PC-3 (cell line): Measurements from ENCODE around the gene VSX1. TPM values are rescaled to one million over a fixed set of nuclear protein-coding genes. Genes with fewer than 3 reads are reported as not detected.

ENCODE experiments used
- ATAC-seq: fragments of 200-7000 bp; cut with Tn5 transposase; 2 replicates; pipeline ENCODE4 v1.9.1; 2020; ENCODE audit warnings: mild to moderate bottlenecking, moderate library complexity
- BruUV-seq: library from RNA; stranded (reverse); fragments of 400-500 nt; replicated peaks from 2 replicates; lab custom pipeline; 2021; lab: Mats Ljungman, UMichigan
- CTCF ChIA-PET: fragments of 300-600 bp; sonication (Branson Sonifier 250); formaldehyde crosslinking; loops from one replicate; lab custom pipeline; 2022; ENCODE audit warnings: antibody characterized with exemption; lab: Charles Lee
- POLR2A ChIA-PET: fragments of 300-600 bp; sonication (Branson Sonifier 250); formaldehyde crosslinking; loops from one replicate; lab custom pipeline; 2022; ENCODE audit warnings: antibody characterized with exemption; ENCODE audit not compliant: unreplicated experiment; lab: Charles Lee
- DNase-seq: peaks from one replicate; pipeline ENCODE4 v3.0.0-alpha.2; 2015
- H2AFZ ChIP-seq: fragments of 300-600 bp; sonication (generic); 2 replicates; pipeline ENCODE4 v1.6.0; 2016; ENCODE audit warnings: antibody characterized with exemption, low read length
- H3F3A ChIP-seq: fragments of 300-600 bp; sonication (generic); one replicate; pipeline ENCODE4 v1.6.0; 2017; ENCODE audit warnings: antibody characterized with exemption, low read length, control low read depth, mild to moderate bottlenecking; ENCODE audit not compliant: unreplicated experiment
- H3K27ac ChIP-seq: fragments of 300-600 bp; sonication (generic); 2 replicates; pipeline ENCODE4 v1.5.1; 2016; ENCODE audit warnings: mild to moderate bottlenecking, low read length
- H3K27me3 ChIP-seq: fragments of 300-600 bp; sonication (generic); 2 replicates; pipeline ENCODE4 v1.6.1; 2016; ENCODE audit warnings: low read length, mixed read lengths
- H3K36me3 ChIP-seq: fragments of 300-600 bp; sonication (generic); 2 replicates; pipeline ENCODE4 v1.6.1; 2016; ENCODE audit warnings: low read depth, mixed run types, low read length, mixed read lengths
- H3K4me1 ChIP-seq: fragments of 300-600 bp; sonication (generic); 2 replicates; pipeline ENCODE4 v1.5.1; 2016; ENCODE audit warnings: low read length; ENCODE audit not compliant: insufficient read depth
- H3K4me2 ChIP-seq: fragments of 300-600 bp; sonication (generic); 2 replicates; pipeline ENCODE4 v1.6.0; 2016; ENCODE audit warnings: low read length
- H3K4me3 ChIP-seq: fragments of 300-600 bp; sonication (generic); 2 replicates; pipeline ENCODE4 v1.5.1; 2016; ENCODE audit warnings: mild to moderate bottlenecking, low read length, mixed read lengths
- H3K79me2 ChIP-seq: fragments of 300-600 bp; sonication (generic); 2 replicates; pipeline ENCODE4 v1.6.1; 2017; ENCODE audit warnings: low read length, mixed read lengths
- H3K9ac ChIP-seq: fragments of 300-600 bp; sonication (generic); 2 replicates; pipeline ENCODE4 v1.6.0; 2016; ENCODE audit warnings: mild to moderate bottlenecking, low read length
- H3K9me2 ChIP-seq: fragments of 300-600 bp; sonication (generic); replicated peaks from 2 replicates; pipeline ENCODE4 v1.6.1; 2016; ENCODE audit warnings: mixed run types, low read length, mixed read lengths
- H3K9me3 ChIP-seq: fragments of 300-600 bp; sonication (generic); 2 replicates; pipeline ENCODE4 v1.6.1; 2016; ENCODE audit warnings: low read length, mixed read lengths
- H4K20me1 ChIP-seq: fragments of 300-600 bp; sonication (generic); 2 replicates; pipeline ENCODE4 v1.6.1; 2016; ENCODE audit warnings: low read length, mixed read lengths
- CTCF ChIP-seq: fragments of 300-600 bp; sonication (generic); conservative IDR thresholded peaks from 2 replicates; pipeline ENCODE4 v1.5.1; 2017; ENCODE audit warnings: antibody characterized with exemption, low read depth, mild to moderate bottlenecking, low read length
- EZH2 ChIP-seq: fragments of 300-600 bp; sonication (generic); IDR thresholded peaks from one replicate; pipeline ENCODE4 v1.6.1; 2017; ENCODE audit warnings: antibody characterized with exemption, mild to moderate bottlenecking, low read length; ENCODE audit not compliant: unreplicated experiment
- EZH2phosphoT487 ChIP-seq: fragments of 300-600 bp; sonication (generic); IDR thresholded peaks from 2 replicates; pipeline ENCODE4 v1.6.1; 2018; ENCODE audit warnings: mild to moderate bottlenecking, antibody characterized with exemption, low read length, borderline replicate concordance
- intact Hi-C: fragments of 100-400 bp; cut with micrococcal nuclease; formaldehyde crosslinking; loops from 2 replicates; pipeline ENCODE4 v1.9.0; 2023
- total RNA-seq: library from RNA; depleted of rRNA; stranded (reverse); fragments of >200 nt; gene quantifications from 2 replicates; pipeline ENCODE4 v1.2.3, GENCODE V29; 2014

The VSX1 gene
- total RNA-seq, 1 experiment from 2014 or later: not detected

- no TSS peak for BruUV-seq
- Histone ChIP-seq H2AFZ (no peak overlapping the region), H3K9ac (no peak overlapping the region), H3K79me2 (no peaks in the 10 kb centered on the region), H4K20me1 (no peaks in the 10 kb centered on the region), H3F3A (no peaks in the 10 kb centered on the region), H3K27me3 (no peaks in the 10 kb centered on the region), H3K9me3 (no peaks in the 10 kb centered on the region), H3K4me1 (no peaks in the 10 kb centered on the region), H3K4me3 (no peak overlapping the region), H3K36me3 (no peaks in the 10 kb centered on the region), H3K9me2 (no peaks in the 10 kb centered on the region), H3K27ac (no peak overlapping the region), H3K4me2 (no peak overlapping the region)
- ChIA-PET CTCF (no interaction called here), POLR2A (no interaction called here)
- intact Hi-C loops: no loop called here
- no peak for TF ChIP-seq EZH2phosphoT487
- no peak for TF ChIP-seq CTCF
- no peak for TF ChIP-seq EZH2
- no peak for ATAC-seq
- DNase-seq: no peak
Observed at GRCh38 chr20:25129428-25129827, 47.5 kb upstream of the VSX1 start.

GRCh38 chr20:25128649-25129048, 46.7 kb upstream of the VSX1 start:
- Histone ChIP-seq H3K27ac (no peak overlapping the region), H3K27me3 (no peaks in the 10 kb centered on the region), H3K9me2 (no peaks in the 10 kb centered on the region), H3F3A (no peaks in the 10 kb centered on the region), H3K36me3 (no peaks in the 10 kb centered on the region), H4K20me1 (no peaks in the 10 kb centered on the region), H3K9me3 (no peaks in the 10 kb centered on the region), H3K79me2 (no peaks in the 10 kb centered on the region), H3K9ac (no peak overlapping the region), H3K4me1 (no peaks in the 10 kb centered on the region), H3K4me2 (no peak overlapping the region), H2AFZ (no peak overlapping the region), H3K4me3 (no peak overlapping the region)
- no TSS peak for BruUV-seq
- intact Hi-C loops: no loop called here
- no peak for ATAC-seq
- ChIA-PET POLR2A (no interaction called here), CTCF (no interaction called here)
- DNase-seq: no peak
- TF ChIP-seq CTCF (no peak), EZH2phosphoT487 (no peak), EZH2 (no peak)

GRCh38 chr20:25127761-25128537, 46.0 kb upstream of the VSX1 start:
- H3K27me3 ChIP-seq: no peaks in the 10 kb centered on the region
- no peaks in the 10 kb centered on the region for H3K9me3 ChIP-seq
- no peak for DNase-seq
- H3K4me2 ChIP-seq: no peak overlapping the region
- no peaks in the 10 kb centered on the region for H3K9me2 ChIP-seq
- CTCF ChIA-PET: interaction anchor here (0.8 kb wide), 1 partner anchor 10 kb away, joined by 3 read pairs; no protein-coding TSS in a partner anchor
- no peaks in the 10 kb centered on the region for H3K36me3 ChIP-seq
- H3K27ac ChIP-seq: no peak overlapping the region
- BruUV-seq: no TSS peak
- H2AFZ ChIP-seq: no peak overlapping the region
- intact Hi-C loops: no loop called here
- ATAC-seq: no peak
- TF ChIP-seq EZH2phosphoT487 (no peak), CTCF (no peak), EZH2 (no peak)
- no peaks in the 10 kb centered on the region for H3K79me2 ChIP-seq
- no peaks in the 10 kb centered on the region for H4K20me1 ChIP-seq
- no peak overlapping the region for H3K4me3 ChIP-seq
- POLR2A ChIA-PET: interaction anchor here (0.5 to 0.6 kb wide), 2 partner anchors 138 to 308 kb away, joined by 3 to 4 read pairs; no protein-coding TSS in a partner anchor
- no peaks in the 10 kb centered on the region for H3F3A ChIP-seq
- no peak overlapping the region for H3K9ac ChIP-seq
- no peaks in the 10 kb centered on the region for H3K4me1 ChIP-seq
